ENCODE measurements around the gene GJA3. TPM values are rescaled to one million over a fixed set of nuclear protein-coding genes. Genes with fewer than 3 reads are reported as not detected.
"Not testable (repeated sequence)": the region's sequence is repeated elsewhere in the genome, so short reads cannot be mapped to it uniquely, and the experiment has no call there.

Gene GJA3
- total RNA-seq, 1 donor from 2014 or later = not detected

- Histone ChIP-seq H3K36me3 (no peaks in the 10 kb centered on the region), H3K27ac (no peak overlapping the region), H3K9me3 (no peaks in the 10 kb centered on the region), H3K4me1 (peaks cover 4% of the 10 kb centered on the region), H3K4me3 (peak overlapping the region; percentile 36), H3K27me3 (peaks cover 85% of the 10 kb centered on the region)
- DNase-seq (no peak), ATAC-seq (peak; percentile 51)
- no peak for TF ChIP-seq CTCF (IDR thresholded peaks at IDR 0.05)
- intact Hi-C loops (cut with DNase I) = no loop called here
Observed at GRCh38 chr13:20161275-20161950, 561 bp upstream of the GJA3 start.

- ATAC-seq (no peak), DNase-seq (no peak)
- Histone ChIP-seq H3K27ac (no peak overlapping the region), H3K4me1 (peaks cover 4% of the 10 kb centered on the region), H3K4me3 (no peak overlapping the region), H3K27me3 (peaks cover 91% of the 10 kb centered on the region), H3K9me3 (no peaks in the 10 kb centered on the region), H3K36me3 (no peaks in the 10 kb centered on the region)
- TF ChIP-seq CTCF (IDR thresholded peaks at IDR 0.05) = no peak
- intact Hi-C loops (cut with DNase I) = no loop called here
Observed at GRCh38 chr13:20159646-20160305, 1.1 kb downstream of the GJA3 start.

- no peak for TF ChIP-seq CTCF (IDR thresholded peaks at IDR 0.05)
- ATAC-seq = peak; percentile 65
- peaks cover 92% of the 10 kb centered on the region for H3K27me3 ChIP-seq
Observed at GRCh38 chr13:20157151-20157796, 3.6 kb downstream of the GJA3 start.

DNA sequence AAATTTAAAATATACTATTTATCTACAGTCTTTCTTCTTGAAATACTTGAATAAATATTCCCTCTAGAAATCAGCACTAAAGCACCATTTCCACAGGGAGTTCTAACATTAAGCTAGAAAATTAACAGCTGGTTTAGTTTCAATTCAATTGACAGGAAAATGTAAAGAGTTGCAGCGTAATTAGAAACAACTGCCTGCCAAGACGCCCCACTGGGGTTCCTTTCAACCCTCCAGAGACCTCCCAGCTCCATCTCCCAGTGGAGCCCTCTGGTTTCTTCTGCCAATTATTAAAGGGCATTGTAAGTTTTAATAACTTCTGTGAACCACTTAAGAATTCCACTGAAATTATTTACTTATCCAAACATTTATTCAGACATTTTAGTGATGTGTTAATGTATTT, 4.2 kb downstream of the GJA3 start:
- no peak for ATAC-seq
- H3K36me3 ChIP-seq = no peaks in the 10 kb centered on the region
- no peak for TF ChIP-seq CTCF (IDR thresholded peaks at IDR 0.05)
- no peak for DNase-seq
- intact Hi-C loops (cut with DNase I) = no loop called here
- no peak overlapping the region for H3K27ac ChIP-seq
- H3K27me3 ChIP-seq = peaks cover 90% of the 10 kb centered on the region
- H3K4me3 ChIP-seq = no peak overlapping the region
- peaks cover 4% of the 10 kb centered on the region for H3K4me1 ChIP-seq
- H3K9me3 ChIP-seq = no peaks in the 10 kb centered on the region

More at GRCh38 chr13:20157151-20157796, 3.6 kb downstream of the GJA3 start:
- no peak overlapping the region for H3K27ac ChIP-seq
- H3K36me3 ChIP-seq = no peaks in the 10 kb centered on the region
- peaks cover 4% of the 10 kb centered on the region for H3K4me1 ChIP-seq
- DNase-seq = no peak
- no peak overlapping the region for H3K4me3 ChIP-seq
- H3K9me3 ChIP-seq = no peaks in the 10 kb centered on the region
- intact Hi-C loops (cut with DNase I) = no loop called here

- H3K36me3 ChIP-seq; H3K4me1 ChIP-seq; H3K27ac ChIP-seq; ATAC-seq; H3K9me3 ChIP-seq; DNase-seq; H3K4me3 ChIP-seq; intact Hi-C loops (cut with DNase I): not testable (repeated sequence)
- H3K27me3 ChIP-seq = peaks cover 63% of the 10 kb centered on the region
Observed at GRCh38 chr13:20153290-20153689, 7.6 kb downstream of the GJA3 start.

DNA sequence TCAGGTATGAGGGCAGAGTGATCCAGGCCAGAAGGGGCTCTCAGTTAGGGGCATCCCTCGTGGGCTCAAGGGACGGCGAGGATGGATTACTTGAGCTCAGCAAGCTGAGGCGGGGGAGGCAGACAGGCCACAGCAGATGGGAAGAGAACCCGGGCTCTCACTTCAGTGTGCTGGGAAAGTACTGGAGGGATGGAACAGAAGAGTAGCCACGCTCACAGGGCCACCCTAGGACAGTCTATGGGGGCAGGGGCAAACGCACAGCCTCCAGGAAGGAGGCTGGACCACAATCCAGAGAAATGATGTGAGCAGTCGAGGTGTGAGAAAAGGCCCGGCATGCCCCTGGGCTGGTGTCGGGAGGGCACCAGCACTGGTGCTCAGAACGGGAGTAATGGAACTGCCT, 9.2 kb downstream of the GJA3 start:
- H3K27me3 ChIP-seq = peaks cover 48% of the 10 kb centered on the region
- H3K4me1 ChIP-seq = no peaks in the 10 kb centered on the region

More for the DNA sequence above, 9.2 kb downstream of the GJA3 start:
- ATAC-seq (peak; percentile 23), DNase-seq (no peak)
- Histone ChIP-seq H3K27ac (no peak overlapping the region), H3K36me3 (no peaks in the 10 kb centered on the region), H3K9me3 (no peaks in the 10 kb centered on the region), H3K4me3 (no peak overlapping the region)
- no peak for TF ChIP-seq CTCF (IDR thresholded peaks at IDR 0.05)
- intact Hi-C loops (cut with DNase I) = no loop called here
